GM18909 (cell line): Measurements from ENCODE around the gene RSU1.

ENCODE experiments used
- ATAC-seq: cut with Tn5 transposase; IDR thresholded peaks from one replicate; pipeline ENCODE4 v1.9.1; 2021; ENCODE audit warnings: mild to moderate bottlenecking; ENCODE audit not compliant: unreplicated experiment, poor library complexity

RSU1 gene

GRCh38 chr10:16748749-16749148 is 68.5 kb downstream of the RSU1 start:
- no peak for ATAC-seq

DNA sequence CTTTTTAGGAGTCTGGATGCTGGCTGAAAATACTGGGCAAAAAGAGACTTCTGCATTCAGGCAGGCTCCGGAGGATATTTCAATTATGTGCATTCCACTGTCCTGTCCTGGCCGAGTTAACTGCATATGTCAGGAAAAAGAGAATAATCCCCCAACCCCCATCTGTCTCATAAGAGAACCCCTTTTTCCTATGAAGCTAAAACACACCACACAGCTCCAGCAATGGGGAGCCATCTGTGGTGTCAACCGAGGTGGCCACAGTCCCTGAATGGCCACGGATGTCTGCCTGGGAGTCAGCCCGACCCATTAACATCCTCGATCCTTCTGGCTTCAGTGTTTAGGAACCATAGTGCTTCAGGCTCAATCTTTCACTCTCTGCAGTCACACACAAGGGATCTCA is 70.4 kb downstream of the RSU1 start:
- ATAC-seq, result no peak

- ATAC-seq, result no peak
Observed at GRCh38 chr10:16745061-16745460, 72.2 kb downstream of the RSU1 start.

DNA sequence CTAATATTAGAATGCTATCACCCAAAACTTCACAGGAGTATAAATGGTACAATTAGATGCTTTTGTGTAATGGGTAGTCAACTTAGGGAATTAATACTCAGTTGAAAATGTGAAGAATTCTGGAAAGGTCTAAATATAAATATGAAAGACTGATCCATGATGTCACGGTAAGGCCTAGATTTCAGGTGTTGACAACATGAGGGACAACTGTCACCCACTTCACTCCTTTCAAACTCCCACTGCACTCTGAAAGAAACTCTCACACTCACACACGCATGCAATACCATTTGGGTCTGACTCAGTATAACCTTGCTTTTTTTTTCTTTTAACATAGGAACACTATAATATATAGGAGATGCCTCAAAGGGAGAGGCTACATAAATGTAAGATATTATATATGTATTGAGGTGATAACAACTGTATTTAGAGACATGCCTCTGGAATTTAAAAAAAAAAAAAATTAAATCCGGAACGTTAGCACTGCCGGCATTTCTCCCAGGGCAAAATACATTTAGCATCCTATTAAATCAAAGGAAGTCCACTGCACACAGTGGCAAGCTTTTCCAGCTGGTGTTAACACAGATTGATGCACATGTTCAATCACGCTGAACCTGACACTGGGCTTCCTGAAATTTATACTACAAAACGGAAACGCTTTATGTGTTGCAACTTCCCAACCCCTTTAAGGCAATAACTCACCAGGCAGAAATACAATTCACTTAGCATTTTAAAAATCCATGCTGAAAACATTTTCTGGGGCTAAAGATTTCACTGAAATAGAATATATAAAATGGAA is 74.9 kb downstream of the RSU1 start:
- ATAC-seq, result no peak

DNA sequence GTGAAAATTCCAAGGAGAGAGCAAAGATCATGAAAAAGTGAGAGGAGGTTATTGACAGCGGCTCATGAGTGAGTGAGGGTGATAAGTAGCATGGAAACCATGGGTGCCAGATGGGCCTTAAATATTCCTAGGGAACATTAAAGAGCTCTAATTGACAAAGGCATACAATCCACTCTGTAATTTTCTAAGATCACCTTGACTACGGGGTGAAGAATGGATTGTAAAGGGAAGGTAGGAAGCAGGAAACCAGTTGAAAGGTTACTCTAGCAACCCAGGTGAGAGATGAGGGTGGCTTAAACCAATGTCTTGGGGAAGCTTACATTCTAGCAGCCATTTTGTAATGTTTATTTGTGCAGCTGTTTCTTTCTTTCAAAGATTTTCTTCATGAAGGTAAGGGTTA is 75.7 kb downstream of the RSU1 start:
- no peak for ATAC-seq

- no peak for ATAC-seq
Observed at GRCh38 chr10:16737420-16737819, 79.8 kb downstream of the RSU1 start.

GRCh38 chr10:16735671-16736070 is 81.6 kb downstream of the RSU1 start:
- no peak for ATAC-seq

GRCh38 chr10:16732376-16732775 is 84.8 kb downstream of the RSU1 start:
- ATAC-seq, result no peak

DNA sequence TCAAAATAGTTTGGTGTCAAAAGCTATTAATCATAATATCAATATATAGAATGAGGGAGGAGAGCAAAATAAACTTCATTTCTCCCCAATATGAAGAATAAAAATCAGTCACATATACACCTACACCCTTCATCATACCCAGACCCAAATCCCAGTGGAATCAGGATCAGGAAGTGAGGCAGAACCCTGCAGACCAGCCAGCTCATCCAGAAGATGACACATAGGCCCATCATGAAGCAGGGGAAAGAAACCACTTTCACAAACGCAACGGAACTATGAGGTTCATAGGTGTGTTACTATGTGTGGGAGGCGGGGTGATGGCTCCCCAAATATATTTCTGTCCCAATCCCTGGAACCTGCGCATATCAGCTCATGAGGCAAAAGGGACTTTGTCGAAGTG is 89.0 kb downstream of the RSU1 start:
- no peak for ATAC-seq

GRCh38 chr10:16727666-16728065 is 89.6 kb downstream of the RSU1 start:
- no peak for ATAC-seq

- no peak for ATAC-seq
Observed at GRCh38 chr10:16724509-16724908, 92.7 kb downstream of the RSU1 start.

DNA sequence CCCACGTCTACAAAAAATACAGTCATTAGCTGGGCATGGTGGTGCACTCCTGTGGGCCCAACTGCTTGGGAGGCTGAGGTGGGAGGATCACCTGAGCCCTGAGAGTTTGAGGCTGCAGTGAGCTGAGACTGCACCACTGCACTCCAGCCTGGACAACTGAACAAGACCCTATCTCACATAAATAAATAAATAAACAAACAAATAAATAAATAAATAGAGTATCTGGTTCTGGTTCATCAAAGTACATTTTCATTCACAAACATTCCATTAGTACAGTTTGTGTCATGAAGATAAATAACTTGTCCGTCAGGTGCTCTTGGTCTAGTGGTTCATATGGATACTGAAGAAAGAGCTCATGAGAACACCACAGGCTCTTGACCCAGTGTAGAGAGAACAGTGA is 96.4 kb downstream of the RSU1 start:
- ATAC-seq, result no peak

GRCh38 chr10:16717622-16718395 is 99.4 kb downstream of the RSU1 start:
- no peak for ATAC-seq

DNA sequence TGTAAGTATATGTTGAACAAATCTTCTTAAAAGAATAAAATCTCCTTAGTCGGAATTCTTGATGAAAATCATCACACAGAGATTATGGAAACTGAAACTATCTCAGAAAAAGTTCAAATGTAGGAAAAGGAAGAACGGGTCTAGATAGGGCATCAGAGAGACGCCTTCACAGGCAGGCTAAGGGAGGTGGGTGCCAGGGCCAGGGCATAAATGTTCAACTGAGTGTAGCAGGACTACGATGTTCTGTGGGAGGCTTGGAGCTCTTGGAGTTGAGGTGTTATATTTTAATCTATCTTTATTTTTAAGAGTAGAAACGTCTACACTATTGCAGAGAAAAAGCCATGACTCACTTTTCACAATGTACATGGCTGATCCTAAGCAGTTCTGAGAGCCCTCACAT is 101.2 kb downstream of the RSU1 start:
- no peak for ATAC-seq

DNA sequence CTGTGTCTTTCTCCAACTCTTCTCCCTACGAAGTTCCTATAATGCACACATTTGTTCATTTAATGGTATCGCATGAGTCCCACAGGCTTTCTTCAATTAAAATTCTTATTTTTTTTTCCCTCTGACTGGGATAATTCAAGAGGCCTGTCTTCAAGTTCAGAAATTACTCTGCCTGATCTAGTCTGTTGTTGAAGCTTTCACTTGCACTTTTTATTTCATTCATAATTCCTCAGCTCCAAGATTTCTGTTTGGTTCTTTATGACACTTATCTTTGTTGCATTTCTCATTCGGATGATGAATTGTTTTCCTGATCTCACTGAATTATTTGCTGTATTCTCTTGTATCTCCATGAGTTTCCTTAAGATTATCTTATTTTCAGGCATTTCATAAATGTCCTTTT is 103.9 kb downstream of the RSU1 start:
- no peak for ATAC-seq

GRCh38 chr10:16712883-16713282 is 104.3 kb downstream of the RSU1 start:
- ATAC-seq, result no peak

DNA sequence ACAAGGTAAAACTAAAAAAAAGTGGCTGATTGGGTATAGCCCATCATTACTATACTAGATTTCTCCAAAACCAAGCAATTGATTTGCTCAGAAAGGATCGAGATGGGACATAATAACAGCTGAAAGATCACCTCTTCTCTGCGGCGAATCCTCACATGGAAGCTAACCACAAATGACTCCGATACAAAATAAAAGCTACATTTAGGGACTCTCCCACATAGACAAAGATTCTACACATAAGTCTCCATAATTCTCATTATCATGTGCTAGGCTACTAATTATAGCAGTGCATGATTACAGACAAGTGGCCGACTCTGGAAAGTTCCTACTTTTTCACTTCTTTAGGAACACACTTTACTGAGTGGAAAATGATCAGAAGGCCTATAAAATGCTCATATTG is 116.9 kb downstream of the RSU1 start:
- no peak for ATAC-seq

- no peak for ATAC-seq
Observed at GRCh38 chr10:16699435-16700057, 117.7 kb downstream of the RSU1 start.

DNA sequence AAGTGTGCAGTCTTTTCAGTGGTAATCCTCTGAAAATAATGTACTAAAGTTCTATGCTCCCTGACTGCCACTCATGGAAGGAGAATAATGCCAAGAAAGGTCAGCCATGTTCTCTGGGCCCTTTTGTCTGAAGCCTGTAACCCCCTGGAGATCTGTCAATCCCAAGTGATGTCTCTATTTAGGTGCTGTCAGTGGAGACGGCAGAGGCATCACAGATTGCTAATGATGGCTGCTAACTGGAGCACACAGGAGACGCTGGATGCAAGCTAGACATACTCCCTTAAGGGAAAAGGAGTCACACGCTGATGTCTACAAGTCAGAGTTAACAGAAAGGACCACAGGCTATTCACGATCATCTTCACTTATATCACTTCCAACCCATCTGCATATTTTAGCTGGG is 118.8 kb downstream of the RSU1 start:
- ATAC-seq, result no peak

DNA sequence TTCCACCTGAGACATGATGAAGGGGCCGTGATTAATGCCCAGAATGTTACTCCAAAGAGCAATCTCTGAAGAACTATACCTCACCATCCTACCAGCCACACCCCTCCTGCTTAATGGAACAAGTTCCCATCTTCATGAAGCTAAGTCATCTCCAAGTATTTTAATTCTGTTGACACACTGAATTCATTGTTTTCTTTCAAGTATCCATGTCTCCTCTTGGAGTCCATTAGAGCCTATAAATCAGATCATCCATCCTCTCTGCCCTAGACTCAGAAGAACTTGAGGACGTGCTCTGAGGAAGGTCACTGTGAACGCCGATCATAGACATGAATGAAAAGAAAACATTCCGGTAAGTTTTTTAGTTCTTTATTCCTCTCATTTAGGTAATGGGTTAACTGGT is 126.8 kb downstream of the RSU1 start:
- no peak for ATAC-seq

DNA sequence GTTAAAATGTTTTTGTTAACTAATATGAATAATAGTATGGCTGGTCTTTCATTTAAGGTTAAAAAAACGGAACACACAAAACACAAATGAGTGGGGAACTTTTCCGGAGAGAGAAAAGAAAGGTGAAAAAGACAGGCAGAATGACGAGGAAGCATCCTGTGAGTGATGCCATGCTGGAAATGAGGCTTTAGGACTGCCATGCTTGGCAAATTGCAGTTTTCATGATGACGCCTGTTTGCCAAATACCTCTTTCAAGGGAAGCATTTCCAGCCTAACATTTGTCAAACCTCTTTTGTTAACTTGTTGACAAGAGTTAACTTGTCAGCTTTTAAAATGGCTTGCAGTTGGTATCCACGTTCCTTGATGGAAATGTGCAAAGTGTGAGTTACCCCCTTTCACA is 127.5 kb downstream of the RSU1 start:
- no peak for ATAC-seq
